ENCODE data around the gene PLA2G2E.
A peak's percentile ranks its signal among the peaks of the same experiment; 100 is the strongest.
"Not testable (repeated sequence)": the region's sequence is repeated elsewhere in the genome, so short reads cannot be mapped to it uniquely, and the experiment has no call there.

PLA2G2E gene

GRCh38 chr1:19927130-19927421 is 3.7 kb upstream of the PLA2G2E start:
- DNase-seq (ENCODE audit: low spot score) = not testable (repeated sequence)

GRCh38 chr1:19926296-19927129 is 3.1 kb upstream of the PLA2G2E start:
- DNase-seq (ENCODE audit: low spot score) = no peak

- no peak for DNase-seq (ENCODE audit: low spot score)
Observed at GRCh38 chr1:19925342-19926070, 2.1 kb upstream of the PLA2G2E start.

GRCh38 chr1:19923953-19924346 is 533 bp upstream of the PLA2G2E start:
- DNase-seq (ENCODE audit: low spot score) = no peak

GRCh38 chr1:19922015-19922688 is 1.3 kb downstream of the PLA2G2E start:
- DNase-seq (ENCODE audit: low spot score) = no peak

- no peak for DNase-seq (ENCODE audit: low spot score)
Observed at GRCh38 chr1:19921310-19921709, 2.1 kb downstream of the PLA2G2E start.

- DNase-seq (ENCODE audit: low spot score) = no peak
Observed at GRCh38 chr1:19920132-19920710, 3.2 kb downstream of the PLA2G2E start.

- peak; percentile 71 for DNase-seq (ENCODE audit: low spot score)
Observed at GRCh38 chr1:19918057-19918456, 5.4 kb downstream of the PLA2G2E start.

GRCh38 chr1:19910650-19911049 is 12.8 kb downstream of the PLA2G2E start:
- no peak for DNase-seq (ENCODE audit: low spot score)

GRCh38 chr1:19909971-19910370 is 13.4 kb downstream of the PLA2G2E start:
- no peak for DNase-seq (ENCODE audit: low spot score)

- DNase-seq (ENCODE audit: low spot score) = no peak
Observed at GRCh38 chr1:19909392-19909791, 14.0 kb downstream of the PLA2G2E start.

- DNase-seq (ENCODE audit: low spot score) = no peak
Observed at GRCh38 chr1:19907456-19907855, 16.0 kb downstream of the PLA2G2E start.

GRCh38 chr1:19903621-19904020 is 19.8 kb downstream of the PLA2G2E start:
- no peak for DNase-seq (ENCODE audit: low spot score)

GRCh38 chr1:19901653-19902052 is 21.8 kb downstream of the PLA2G2E start:
- DNase-seq (ENCODE audit: low spot score) = no peak

- DNase-seq (ENCODE audit: low spot score) = no peak
Observed at GRCh38 chr1:19894218-19894617, 29.2 kb downstream of the PLA2G2E start.

- no peak for DNase-seq (ENCODE audit: low spot score)
Observed at GRCh38 chr1:19893687-19894086, 29.7 kb downstream of the PLA2G2E start.

GRCh38 chr1:19892628-19893168 is 30.7 kb downstream of the PLA2G2E start:
- DNase-seq (ENCODE audit: low spot score) = no peak

GRCh38 chr1:19892129-19892528 is 31.3 kb downstream of the PLA2G2E start:
- no peak for DNase-seq (ENCODE audit: low spot score)

GRCh38 chr1:19889656-19890055 is 33.8 kb downstream of the PLA2G2E start:
- no peak for DNase-seq (ENCODE audit: low spot score)

- DNase-seq (ENCODE audit: low spot score) = no peak
Observed at GRCh38 chr1:19888112-19888511, 35.3 kb downstream of the PLA2G2E start.

- no peak for DNase-seq (ENCODE audit: low spot score)
Observed at GRCh38 chr1:19885821-19886220, 37.6 kb downstream of the PLA2G2E start.

- no peak for DNase-seq (ENCODE audit: low spot score)
Observed at GRCh38 chr1:19884312-19884711, 39.1 kb downstream of the PLA2G2E start.

Measured in CD4-positive, alpha-beta T cell treated with Interleukin-15 for 4 hours (primary cell).